T-helper 2 cell treated with Interferon-gamma antibody and Interleukin-4, amounts not matched to agents 5 μg/mL and 100 μg/mL, for 36 hours (primary cell): Measurements from ENCODE around the gene GNS.

Experiments
- DNase-seq: peaks from one replicate; pipeline ENCODE4 v3.0.0; 2021; ENCODE audit warnings: low spot score
- H3K27ac Mint-ChIP-seq: one replicate; pipeline ENCODE4 v1.8.0; 2021; ENCODE audit warnings: mild to moderate bottlenecking, mixed read lengths
- H3K27me3 Mint-ChIP-seq: one replicate; pipeline ENCODE4 v1.8.0; 2021; ENCODE audit warnings: low read depth, mixed read lengths
- H3K36me3 Mint-ChIP-seq: one replicate; pipeline ENCODE4 v1.8.0; 2021; ENCODE audit warnings: low read depth, mixed read lengths
- H3K4me1 Mint-ChIP-seq: one replicate; pipeline ENCODE4 v1.8.0; 2021; ENCODE audit warnings: low read depth, mixed read lengths
- H3K4me3 Mint-ChIP-seq: one replicate; pipeline ENCODE4 v1.8.0; 2022; ENCODE audit warnings: mild to moderate bottlenecking, moderate library complexity, mixed read lengths
- H3K9me3 Mint-ChIP-seq: one replicate; pipeline ENCODE4 v1.8.0; 2021; ENCODE audit warnings: mixed read lengths

The GNS gene

GRCh38 chr12:64714551-64714968 is 44.6 kb downstream of the GNS start:
- no peak for DNase-seq
- Mint-ChIP-seq H3K4me3 (peak overlapping the region; percentile 21), H3K27ac (peak overlapping the region; percentile 69), H3K27me3 (no peaks in the 10 kb centered on the region), H3K4me1 (peaks cover 31% of the 10 kb centered on the region), H3K36me3 (peaks cover 60% of the 10 kb centered on the region), H3K9me3 (no peaks in the 10 kb centered on the region)

DNA sequence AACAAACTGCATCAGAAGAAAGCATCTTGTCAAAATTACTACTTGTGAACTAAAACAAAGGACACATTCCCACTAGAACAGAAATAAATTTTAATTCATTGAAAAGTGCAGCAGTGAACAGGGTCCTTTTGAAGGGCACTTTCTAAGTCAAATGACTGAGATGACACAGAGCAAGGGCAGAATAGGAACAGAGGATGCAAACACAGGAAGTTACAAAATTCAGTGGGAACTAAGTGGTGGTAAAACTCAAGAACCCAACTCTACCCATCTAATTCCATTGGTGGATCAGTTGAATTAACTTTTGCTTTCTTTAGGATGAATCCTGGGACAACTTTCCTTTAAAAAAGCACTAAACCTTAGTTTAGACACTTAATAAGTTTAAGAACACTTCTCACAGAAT is 45.8 kb downstream of the GNS start:
- Mint-ChIP-seq H3K27ac (peak overlapping the region; percentile 34), H3K4me1 (peaks cover 31% of the 10 kb centered on the region), H3K4me3 (no peak overlapping the region), H3K9me3 (no peaks in the 10 kb centered on the region), H3K27me3 (no peaks in the 10 kb centered on the region), H3K36me3 (peaks cover 54% of the 10 kb centered on the region)
- no peak for DNase-seq

DNA sequence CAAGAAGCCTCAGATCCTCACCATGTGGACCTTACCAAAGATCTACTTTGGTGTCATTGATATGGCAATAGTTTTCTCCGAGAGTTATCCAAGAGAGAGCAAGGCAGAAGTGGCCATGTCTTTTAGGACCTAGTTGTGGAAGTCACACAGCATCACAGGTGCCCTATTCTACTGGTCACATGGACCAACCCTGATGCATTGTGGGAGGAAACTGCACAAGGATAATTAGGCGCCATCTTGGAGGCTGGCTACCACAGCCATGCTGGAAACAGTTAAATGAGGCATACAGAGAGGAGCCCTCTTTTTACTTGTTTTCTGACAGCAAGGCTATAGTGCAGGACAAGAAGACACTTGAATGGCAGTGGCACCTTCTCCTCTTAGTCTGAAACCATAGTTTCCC is 49.8 kb downstream of the GNS start:
- Mint-ChIP-seq H3K9me3 (no peaks in the 10 kb centered on the region), H3K4me3 (no peak overlapping the region), H3K27ac (no peak overlapping the region), H3K27me3 (no peaks in the 10 kb centered on the region), H3K36me3 (peaks cover 35% of the 10 kb centered on the region), H3K4me1 (peaks cover 12% of the 10 kb centered on the region)
- no peak for DNase-seq

GRCh38 chr12:64707926-64708325 is 51.3 kb downstream of the GNS start:
- no peaks in the 10 kb centered on the region for H3K9me3 Mint-ChIP-seq
- H3K27ac Mint-ChIP-seq = no peak overlapping the region
- no peaks in the 10 kb centered on the region for H3K4me1 Mint-ChIP-seq
- no peak for DNase-seq
- H3K27me3 Mint-ChIP-seq = no peaks in the 10 kb centered on the region
- peaks cover 22% of the 10 kb centered on the region for H3K36me3 Mint-ChIP-seq
- no peak overlapping the region for H3K4me3 Mint-ChIP-seq

- no peaks in the 10 kb centered on the region for H3K27me3 Mint-ChIP-seq
- H3K36me3 Mint-ChIP-seq = peaks cover 18% of the 10 kb centered on the region
- H3K4me3 Mint-ChIP-seq = no peak overlapping the region
- DNase-seq = no peak
- H3K27ac Mint-ChIP-seq = no peak overlapping the region
- no peaks in the 10 kb centered on the region for H3K9me3 Mint-ChIP-seq
- H3K4me1 Mint-ChIP-seq = no peaks in the 10 kb centered on the region
Measured at GRCh38 chr12:64707362-64707761, 51.8 kb downstream of the GNS start.

DNA sequence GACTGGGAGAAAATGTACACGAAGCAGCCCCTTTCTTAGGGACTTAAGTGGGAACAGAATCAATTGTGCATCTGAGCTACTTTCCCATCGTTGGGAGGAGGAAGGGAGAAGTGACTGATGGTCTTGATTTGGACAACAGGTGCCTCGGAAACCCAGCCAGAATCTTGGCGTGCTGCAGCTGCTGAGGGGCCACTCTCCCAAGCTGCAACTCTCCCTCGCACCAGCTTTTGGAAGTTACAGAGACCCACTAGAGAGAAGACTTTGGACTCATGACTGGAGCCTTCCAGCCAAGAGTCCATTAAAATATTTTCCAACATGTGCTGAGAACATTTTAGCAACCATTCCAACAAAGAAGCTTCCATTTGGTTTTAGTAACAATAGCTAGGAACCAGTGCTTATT is 52.3 kb downstream of the GNS start:
- no peaks in the 10 kb centered on the region for H3K27me3 Mint-ChIP-seq
- DNase-seq = no peak
- peaks cover 16% of the 10 kb centered on the region for H3K36me3 Mint-ChIP-seq
- H3K4me1 Mint-ChIP-seq = no peaks in the 10 kb centered on the region
- no peaks in the 10 kb centered on the region for H3K9me3 Mint-ChIP-seq
- no peak overlapping the region for H3K4me3 Mint-ChIP-seq
- H3K27ac Mint-ChIP-seq = no peak overlapping the region

- Mint-ChIP-seq H3K27ac (no peak overlapping the region), H3K9me3 (no peaks in the 10 kb centered on the region), H3K27me3 (no peaks in the 10 kb centered on the region), H3K36me3 (peaks cover 14% of the 10 kb centered on the region), H3K4me3 (no peak overlapping the region), H3K4me1 (peaks cover 1% of the 10 kb centered on the region)
- no peak for DNase-seq
Measured at GRCh38 chr12:64706306-64706705, 52.9 kb downstream of the GNS start.

DNA sequence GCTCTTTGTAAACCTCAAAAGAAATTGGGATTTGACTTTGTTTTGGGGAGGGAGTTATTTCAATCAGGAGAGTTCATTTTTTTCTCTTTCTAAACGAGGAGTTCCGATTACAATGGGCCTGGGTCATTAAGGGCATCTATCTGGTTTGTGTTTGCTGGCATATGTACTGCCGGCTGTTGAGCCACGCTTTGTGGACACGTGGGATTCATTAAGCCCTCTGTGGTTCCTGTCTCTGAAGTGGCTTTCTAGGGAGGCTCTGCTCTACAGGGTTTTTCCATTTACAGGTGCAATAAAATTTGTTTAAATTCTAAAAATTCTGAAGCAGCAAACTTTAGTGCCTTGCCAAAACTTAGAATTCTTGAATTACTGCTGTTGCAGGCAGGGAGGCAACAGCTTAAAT is 57.9 kb downstream of the GNS start:
- H3K27me3 Mint-ChIP-seq = no peaks in the 10 kb centered on the region

DNA sequence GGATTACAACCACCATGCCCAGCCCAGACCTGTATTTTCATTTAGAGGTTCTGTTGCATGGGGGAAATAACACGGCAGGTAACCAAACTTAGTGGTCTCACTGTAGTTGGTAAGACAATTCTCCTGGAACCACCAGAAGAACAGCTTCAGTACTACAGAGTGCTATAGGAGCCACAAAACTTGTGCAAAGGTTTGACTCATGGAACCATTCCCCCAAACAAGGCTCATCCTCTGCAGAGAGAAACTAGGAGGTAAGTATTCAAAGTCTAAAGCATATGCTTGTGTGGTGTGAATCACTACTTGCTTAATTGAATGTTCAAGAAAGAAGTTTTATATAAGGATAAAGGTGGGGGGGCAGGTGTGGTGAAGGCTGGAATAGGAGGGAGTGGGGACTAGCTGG is 58.7 kb downstream of the GNS start:
- Mint-ChIP-seq H3K27ac (peak overlapping the region; percentile 70), H3K9me3 (no peaks in the 10 kb centered on the region), H3K36me3 (peaks cover 22% of the 10 kb centered on the region), H3K4me3 (peak overlapping the region; percentile 42), H3K27me3 (no peaks in the 10 kb centered on the region), H3K4me1 (peaks cover 31% of the 10 kb centered on the region)
- no peak for DNase-seq

More for the DNA sequence above, 57.9 kb downstream of the GNS start:
- peak overlapping the region; percentile 70 for H3K27ac Mint-ChIP-seq
- peaks cover 22% of the 10 kb centered on the region for H3K36me3 Mint-ChIP-seq
- no peak for DNase-seq
- H3K4me1 Mint-ChIP-seq = peaks cover 28% of the 10 kb centered on the region
- H3K4me3 Mint-ChIP-seq = peak overlapping the region; percentile 42
- no peaks in the 10 kb centered on the region for H3K9me3 Mint-ChIP-seq

DNA sequence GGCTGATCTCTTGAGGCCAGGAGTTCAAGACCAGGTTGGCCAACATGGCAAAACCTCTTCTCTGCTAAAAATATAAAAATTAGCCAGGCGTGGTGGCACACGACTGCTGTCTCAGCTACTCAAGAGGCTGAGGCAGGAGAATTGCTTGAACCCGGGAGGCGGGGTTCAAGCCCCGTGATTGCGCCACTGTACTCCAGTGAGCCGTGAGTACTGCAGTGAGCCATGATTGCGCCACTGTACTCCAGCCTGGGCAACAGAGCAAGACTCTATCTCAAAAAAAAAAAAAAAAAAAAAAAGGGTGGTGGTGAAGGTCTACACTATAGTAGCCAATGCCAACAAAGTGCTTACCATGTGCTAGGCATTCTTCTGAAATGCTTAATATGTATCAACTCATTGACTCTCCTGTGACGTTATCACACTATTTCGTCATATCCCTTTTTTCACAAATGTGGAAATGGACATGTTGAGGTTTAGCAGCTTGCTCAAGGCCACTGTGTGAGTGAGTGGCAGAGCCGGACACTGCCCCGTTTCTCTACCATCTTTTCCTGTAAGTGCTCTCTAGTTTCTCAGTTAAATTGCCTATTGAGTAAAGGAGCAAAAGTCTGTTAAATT is 59.6 kb downstream of the GNS start:
- no peaks in the 10 kb centered on the region for H3K9me3 Mint-ChIP-seq

GRCh38 chr12:64696080-64696741 is 63.0 kb downstream of the GNS start:
- Mint-ChIP-seq H3K36me3 (peaks cover 53% of the 10 kb centered on the region), H3K9me3 (no peaks in the 10 kb centered on the region), H3K27ac (peak overlapping the region; percentile 44), H3K4me1 (peaks cover 51% of the 10 kb centered on the region), H3K27me3 (no peaks in the 10 kb centered on the region), H3K4me3 (no peak overlapping the region)
- DNase-seq = no peak

More for the DNA sequence above, 59.6 kb downstream of the GNS start:
- H3K4me3 Mint-ChIP-seq = no peak overlapping the region
- H3K27ac Mint-ChIP-seq = no peak overlapping the region
- H3K36me3 Mint-ChIP-seq = peaks cover 28% of the 10 kb centered on the region
- H3K27me3 Mint-ChIP-seq = no peaks in the 10 kb centered on the region
- no peak for DNase-seq
- H3K4me1 Mint-ChIP-seq = peaks cover 34% of the 10 kb centered on the region

DNA sequence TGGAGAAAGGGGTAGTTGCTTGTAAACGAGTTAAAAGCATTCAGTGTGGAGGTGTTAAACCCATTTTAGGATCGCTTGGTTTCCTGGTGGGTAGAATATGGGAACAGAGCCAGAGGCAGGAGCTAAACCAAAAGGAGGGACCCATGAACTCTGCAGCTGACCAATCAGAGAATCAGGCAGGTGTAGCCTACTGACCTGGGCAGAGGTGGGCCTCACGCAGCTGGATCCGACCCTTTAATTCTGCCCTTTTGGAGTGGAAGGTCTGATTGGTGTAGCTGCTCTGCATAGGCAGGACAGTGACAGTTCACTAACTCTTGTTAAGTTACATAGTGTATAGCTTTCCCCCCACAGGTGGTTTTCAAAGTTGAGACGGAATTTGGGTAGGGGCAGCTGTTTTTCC is 63.7 kb downstream of the GNS start:
- Mint-ChIP-seq H3K4me3 (no peak overlapping the region), H3K27me3 (no peaks in the 10 kb centered on the region), H3K27ac (peak overlapping the region; percentile 44), H3K36me3 (peaks cover 48% of the 10 kb centered on the region), H3K9me3 (no peaks in the 10 kb centered on the region), H3K4me1 (peaks cover 45% of the 10 kb centered on the region)
- no peak for DNase-seq

- H3K36me3 Mint-ChIP-seq = peaks cover 44% of the 10 kb centered on the region
- H3K4me3 Mint-ChIP-seq = no peak overlapping the region
- H3K9me3 Mint-ChIP-seq = no peaks in the 10 kb centered on the region
- peak overlapping the region; percentile 53 for H3K27ac Mint-ChIP-seq
- no peak for DNase-seq
- H3K4me1 Mint-ChIP-seq = peaks cover 37% of the 10 kb centered on the region
- H3K27me3 Mint-ChIP-seq = no peaks in the 10 kb centered on the region
Measured at GRCh38 chr12:64694130-64695040, 64.8 kb downstream of the GNS start.
